Activated T-cell treated with anti-CD3 and anti-CD28 coated beads for 1 hour (primary cell): ENCODE data around the gene PSTPIP1.

Source experiments
- DNase-seq: peaks from one replicate; pipeline ENCODE4 v3.0.0-alpha.2; 2020; ENCODE audit warnings: low read depth

PSTPIP1 gene

GRCh38 chr15:77018796-77019505 lies 24.0 kb downstream of the PSTPIP1 start:
- DNase-seq, result no peak

GRCh38 chr15:77019521-77020331 lies 24.8 kb downstream of the PSTPIP1 start:
- DNase-seq, result no peak

- DNase-seq, result no peak
Measured at GRCh38 chr15:77020348-77021087, 25.6 kb downstream of the PSTPIP1 start.

- DNase-seq, result no peak
Measured at GRCh38 chr15:77021088-77021481, 26.2 kb downstream of the PSTPIP1 start.

GRCh38 chr15:77021803-77022381 lies 27.0 kb downstream of the PSTPIP1 start:
- DNase-seq, result no peak

- no peak for DNase-seq
Measured at GRCh38 chr15:77022646-77023575, 28.0 kb downstream of the PSTPIP1 start.

GRCh38 chr15:77023576-77024272 lies 28.8 kb downstream of the PSTPIP1 start:
- DNase-seq, result no peak

- DNase-seq, result peak; percentile 63
Measured at GRCh38 chr15:77024273-77025082, 29.6 kb downstream of the PSTPIP1 start.

- no peak for DNase-seq
Measured at GRCh38 chr15:77025083-77025901, 30.4 kb downstream of the PSTPIP1 start.

GRCh38 chr15:77025941-77026411 lies 31.1 kb downstream of the PSTPIP1 start:
- DNase-seq, result no peak

GRCh38 chr15:77026501-77027110 lies 31.7 kb downstream of the PSTPIP1 start:
- no peak for DNase-seq

GRCh38 chr15:77027111-77027696 lies 32.3 kb downstream of the PSTPIP1 start:
- DNase-seq, result no peak

GRCh38 chr15:77027697-77028450 lies 32.9 kb downstream of the PSTPIP1 start:
- no peak for DNase-seq

GRCh38 chr15:77028451-77029165 lies 33.7 kb downstream of the PSTPIP1 start:
- DNase-seq, result no peak

GRCh38 chr15:77029166-77030047 lies 34.5 kb downstream of the PSTPIP1 start:
- DNase-seq, result no peak
